GM12872 (cell line): Measurements from ENCODE around the gene AARS2.
A peak's percentile ranks its signal among the peaks of the same experiment; 100 is the strongest.

Experiments
- TF ChIP-seq, protein P1 (sequence below): IDR thresholded peaks from 3 replicates; pipeline ENCODE4 v1.5.1; 2011; ENCODE audit warnings: low read depth, mild to moderate bottlenecking, low read length, moderate library complexity; ENCODE audit not compliant: insufficient read depth

Gene AARS2

DNA sequence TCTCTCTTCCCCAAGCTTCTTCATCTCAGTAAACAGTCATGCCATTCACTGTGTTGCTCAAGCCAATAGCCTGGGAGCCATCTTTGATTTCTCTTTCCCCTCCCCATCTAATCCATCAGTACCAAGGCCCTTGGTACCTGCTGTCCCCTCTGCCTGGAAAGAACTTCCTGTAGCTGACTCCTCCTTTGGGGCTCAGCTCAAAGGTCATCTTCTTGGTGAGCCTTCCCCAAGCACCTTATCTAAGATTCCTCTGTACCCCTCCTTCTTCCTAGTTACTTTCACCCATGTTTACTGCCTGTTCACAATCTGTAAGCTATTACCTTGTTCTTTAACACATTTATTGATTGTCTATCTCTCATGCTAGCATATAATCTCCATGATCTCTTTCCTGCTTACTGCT lies 3.5 kb downstream of the AARS2 start:
- TF ChIP-seq, protein P1, sequence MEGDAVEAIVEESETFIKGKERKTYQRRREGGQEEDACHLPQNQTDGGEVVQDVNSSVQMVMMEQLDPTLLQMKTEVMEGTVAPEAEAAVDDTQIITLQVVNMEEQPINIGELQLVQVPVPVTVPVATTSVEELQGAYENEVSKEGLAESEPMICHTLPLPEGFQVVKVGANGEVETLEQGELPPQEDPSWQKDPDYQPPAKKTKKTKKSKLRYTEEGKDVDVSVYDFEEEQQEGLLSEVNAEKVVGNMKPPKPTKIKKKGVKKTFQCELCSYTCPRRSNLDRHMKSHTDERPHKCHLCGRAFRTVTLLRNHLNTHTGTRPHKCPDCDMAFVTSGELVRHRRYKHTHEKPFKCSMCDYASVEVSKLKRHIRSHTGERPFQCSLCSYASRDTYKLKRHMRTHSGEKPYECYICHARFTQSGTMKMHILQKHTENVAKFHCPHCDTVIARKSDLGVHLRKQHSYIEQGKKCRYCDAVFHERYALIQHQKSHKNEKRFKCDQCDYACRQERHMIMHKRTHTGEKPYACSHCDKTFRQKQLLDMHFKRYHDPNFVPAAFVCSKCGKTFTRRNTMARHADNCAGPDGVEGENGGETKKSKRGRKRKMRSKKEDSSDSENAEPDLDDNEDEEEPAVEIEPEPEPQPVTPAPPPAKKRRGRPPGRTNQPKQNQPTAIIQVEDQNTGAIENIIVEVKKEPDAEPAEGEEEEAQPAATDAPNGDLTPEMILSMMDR: no peak

DNA sequence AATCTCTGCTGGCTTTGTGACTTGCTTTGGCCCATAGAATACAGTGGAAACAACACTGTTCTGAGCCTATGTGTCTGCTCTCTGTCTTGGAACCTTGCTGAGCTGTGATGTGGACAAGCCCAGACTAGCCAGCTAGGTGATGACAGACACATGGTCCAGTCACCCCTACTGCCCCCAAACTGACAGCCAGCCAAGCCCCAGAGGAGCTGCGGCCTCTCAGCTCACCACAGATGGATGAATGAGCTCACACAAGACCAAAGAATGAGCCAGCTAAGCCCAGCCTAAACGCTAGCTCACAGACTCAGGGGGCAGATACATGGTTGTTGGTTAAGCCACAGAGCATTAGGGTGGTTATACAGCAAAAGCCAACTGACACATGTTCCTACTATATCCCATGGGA lies 4.1 kb downstream of the AARS2 start:
- TF ChIP-seq, protein P1: no peak

DNA sequence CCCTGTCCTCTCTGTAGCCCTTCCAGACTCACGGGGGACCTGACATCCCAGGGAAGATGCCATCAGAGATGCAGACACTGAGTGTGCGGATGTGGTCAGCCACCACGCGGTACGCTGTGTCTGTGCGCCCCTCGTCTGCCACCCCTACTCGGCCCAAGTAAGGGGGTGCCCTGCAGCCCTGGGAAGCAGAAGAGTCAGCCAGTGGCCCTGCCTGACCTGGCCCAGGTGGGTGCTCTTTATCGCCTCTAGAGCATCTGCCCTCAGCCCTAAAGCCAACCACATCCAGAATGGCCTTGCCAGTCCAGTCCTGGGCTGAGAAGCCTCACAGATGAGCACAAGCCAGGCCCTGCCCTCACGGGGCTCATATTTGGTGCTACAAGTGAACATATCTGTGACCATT lies 5.9 kb downstream of the AARS2 start:
- TF ChIP-seq, protein P1: no peak

DNA sequence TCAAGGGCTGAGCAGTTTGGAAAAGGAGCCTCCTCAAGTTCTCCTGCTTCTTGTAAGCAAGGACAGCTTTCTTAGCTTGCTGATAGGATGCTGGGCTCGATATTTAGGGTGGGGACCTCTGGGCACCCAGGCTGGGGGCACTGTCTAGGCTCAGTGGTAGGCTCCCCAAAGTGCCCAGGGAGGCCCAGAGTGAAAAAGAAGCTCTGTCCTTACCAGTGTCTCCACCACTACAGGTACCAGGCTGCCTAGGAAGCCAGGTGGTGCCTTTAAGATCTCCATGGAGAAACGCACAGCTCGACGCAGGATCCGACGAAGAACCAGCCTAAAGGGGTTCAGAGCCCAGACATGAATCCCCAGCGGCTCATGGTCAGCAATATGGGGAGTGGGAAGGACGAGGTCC lies 6.4 kb downstream of the AARS2 start:
- TF ChIP-seq, protein P1: no peak

DNA sequence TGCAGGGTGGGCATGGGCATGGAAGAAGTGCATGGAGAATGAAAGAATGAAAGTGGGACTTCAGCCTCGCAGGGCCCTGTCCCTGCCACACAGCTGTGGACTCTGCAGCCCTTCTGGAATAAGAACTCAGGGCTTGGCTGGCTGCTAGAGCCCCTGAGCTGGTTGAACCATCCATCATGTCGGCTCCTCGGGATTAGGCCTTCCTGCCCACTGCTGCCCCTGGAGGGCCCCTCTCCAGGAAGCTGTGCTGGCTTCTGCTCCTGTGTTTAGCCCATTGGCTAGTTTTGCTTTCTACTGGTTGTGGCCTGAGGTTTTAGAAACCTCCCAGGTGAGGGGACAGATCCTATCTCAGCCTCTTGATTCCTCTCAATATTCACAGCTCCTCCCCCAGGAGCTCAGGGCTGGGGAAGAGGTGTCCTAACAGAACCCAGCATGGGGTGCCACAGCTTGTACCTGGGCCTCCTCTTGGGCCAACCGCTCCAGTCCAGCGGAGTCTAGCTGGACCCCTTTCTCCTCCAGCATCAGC lies 7.9 kb downstream of the AARS2 start:
- TF ChIP-seq, protein P1: no peak

DNA sequence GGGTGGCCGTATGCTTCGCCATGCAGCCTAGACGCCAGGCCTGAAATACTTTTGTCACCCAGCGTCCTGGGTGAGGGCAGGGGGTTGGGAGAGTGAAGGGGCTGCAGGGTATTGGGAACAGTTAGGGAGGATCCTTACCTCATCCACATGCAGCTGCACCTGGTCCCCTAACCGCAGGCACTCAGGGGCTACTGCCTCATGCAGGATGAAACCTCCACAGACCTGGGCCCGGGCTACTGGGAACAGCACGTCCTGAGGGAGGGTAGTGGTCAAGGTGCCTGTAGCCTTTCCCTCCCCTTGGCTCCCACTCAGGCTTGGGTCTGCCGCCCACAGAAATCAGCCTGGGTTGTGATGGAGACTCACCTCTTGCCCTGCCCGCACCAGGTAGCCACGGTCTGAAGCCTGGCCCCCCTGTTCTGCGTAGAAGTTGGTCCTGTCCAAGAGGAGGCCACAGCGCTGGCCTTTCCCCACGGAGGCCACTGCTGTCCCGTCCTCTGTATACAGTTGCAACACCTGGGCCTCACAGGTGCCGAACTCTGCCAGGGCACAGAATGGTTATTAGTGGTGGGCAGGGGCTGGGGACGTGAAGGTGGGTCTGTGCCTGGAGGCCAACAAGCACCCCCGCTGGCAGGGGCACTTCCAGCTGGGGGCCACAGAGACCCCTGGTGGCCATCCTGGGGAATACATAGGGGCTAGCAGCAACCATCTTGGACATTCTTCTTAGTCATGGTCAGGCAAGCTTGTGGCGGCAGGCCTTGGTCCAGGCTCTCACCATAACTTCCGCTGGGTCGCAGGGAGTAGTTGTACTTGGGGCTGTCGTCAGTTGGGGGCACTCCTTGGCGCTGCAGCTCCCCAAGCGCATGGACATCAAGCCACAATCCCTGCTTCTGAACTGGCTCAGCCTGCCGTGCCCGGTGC lies 8.6 kb downstream of the AARS2 start:
- TF ChIP-seq, protein P1: peak; percentile 92

DNA sequence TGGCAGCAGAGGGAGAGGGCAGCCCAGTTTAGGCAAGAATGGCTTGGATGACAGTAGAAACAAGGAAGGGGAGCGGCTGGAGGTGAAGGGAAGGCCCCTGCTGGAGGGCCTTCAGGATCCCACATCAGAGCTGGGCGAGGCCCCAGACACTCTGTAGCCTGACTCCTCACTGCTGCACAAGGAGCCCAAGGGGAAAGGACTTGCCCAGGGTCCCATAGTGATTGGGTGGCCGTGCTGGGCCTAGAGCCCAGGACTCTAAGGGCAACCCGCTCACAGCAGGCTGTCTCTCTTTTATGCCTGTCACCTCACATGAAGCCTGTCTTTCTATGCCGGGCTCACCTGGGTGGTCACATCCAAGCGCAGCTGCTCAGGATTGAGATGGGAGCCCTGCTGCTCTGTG lies 9.3 kb downstream of the AARS2 start:
- TF ChIP-seq, protein P1: no peak
